WI38 (cell line): ENCODE measurements around the gene PDE4C.

Experiments
- H3K4me3 ChIP-seq: 2 replicates; pipeline ENCODE4 v1.5.1; 2011; ENCODE audit warnings: low read depth, mild to moderate bottlenecking, control low read depth, low read length
- TF ChIP-seq, protein P1 (sequence below): IDR thresholded peaks from 2 replicates; pipeline ENCODE4 v1.5.1; 2012; ENCODE audit warnings: low read depth, mild to moderate bottlenecking, control low read depth, low read length

Gene PDE4C

DNA sequence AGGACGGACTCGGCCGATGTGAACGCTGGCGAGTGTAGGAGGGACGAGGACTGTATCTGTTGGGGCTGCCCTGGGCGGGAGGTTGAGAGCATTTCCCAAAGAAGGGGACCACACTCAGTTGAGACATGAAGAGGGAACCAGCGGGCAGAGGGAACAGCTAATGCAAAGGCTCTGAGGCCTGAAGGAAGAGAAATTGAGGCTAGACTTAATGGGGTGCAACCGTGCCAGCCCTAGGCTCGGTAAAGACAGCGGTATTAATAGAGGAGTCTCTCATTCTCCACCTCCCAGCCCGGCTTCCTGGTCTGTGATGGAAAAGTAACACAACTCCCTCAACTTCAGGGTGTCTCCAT, 32.1 kb downstream of the PDE4C start:
- TF ChIP-seq, protein P1, sequence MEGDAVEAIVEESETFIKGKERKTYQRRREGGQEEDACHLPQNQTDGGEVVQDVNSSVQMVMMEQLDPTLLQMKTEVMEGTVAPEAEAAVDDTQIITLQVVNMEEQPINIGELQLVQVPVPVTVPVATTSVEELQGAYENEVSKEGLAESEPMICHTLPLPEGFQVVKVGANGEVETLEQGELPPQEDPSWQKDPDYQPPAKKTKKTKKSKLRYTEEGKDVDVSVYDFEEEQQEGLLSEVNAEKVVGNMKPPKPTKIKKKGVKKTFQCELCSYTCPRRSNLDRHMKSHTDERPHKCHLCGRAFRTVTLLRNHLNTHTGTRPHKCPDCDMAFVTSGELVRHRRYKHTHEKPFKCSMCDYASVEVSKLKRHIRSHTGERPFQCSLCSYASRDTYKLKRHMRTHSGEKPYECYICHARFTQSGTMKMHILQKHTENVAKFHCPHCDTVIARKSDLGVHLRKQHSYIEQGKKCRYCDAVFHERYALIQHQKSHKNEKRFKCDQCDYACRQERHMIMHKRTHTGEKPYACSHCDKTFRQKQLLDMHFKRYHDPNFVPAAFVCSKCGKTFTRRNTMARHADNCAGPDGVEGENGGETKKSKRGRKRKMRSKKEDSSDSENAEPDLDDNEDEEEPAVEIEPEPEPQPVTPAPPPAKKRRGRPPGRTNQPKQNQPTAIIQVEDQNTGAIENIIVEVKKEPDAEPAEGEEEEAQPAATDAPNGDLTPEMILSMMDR = no peak
- H3K4me3 ChIP-seq = peak overlapping the region; percentile 79

- TF ChIP-seq, protein P1 = no peak
- peak overlapping the region; percentile 79 for H3K4me3 ChIP-seq
Observed at GRCh38 chr19:18193388-18194180, 32.7 kb downstream of the PDE4C start.

GRCh38 chr19:18192673-18193387, 33.4 kb downstream of the PDE4C start, which contains the start of gene MPV17L2:
MPV17L2 (plus strand) TSS chr19:18193218; CDS start chr19:18193282, 64 bp downstream.
- TF ChIP-seq, protein P1 = no peak

DNA sequence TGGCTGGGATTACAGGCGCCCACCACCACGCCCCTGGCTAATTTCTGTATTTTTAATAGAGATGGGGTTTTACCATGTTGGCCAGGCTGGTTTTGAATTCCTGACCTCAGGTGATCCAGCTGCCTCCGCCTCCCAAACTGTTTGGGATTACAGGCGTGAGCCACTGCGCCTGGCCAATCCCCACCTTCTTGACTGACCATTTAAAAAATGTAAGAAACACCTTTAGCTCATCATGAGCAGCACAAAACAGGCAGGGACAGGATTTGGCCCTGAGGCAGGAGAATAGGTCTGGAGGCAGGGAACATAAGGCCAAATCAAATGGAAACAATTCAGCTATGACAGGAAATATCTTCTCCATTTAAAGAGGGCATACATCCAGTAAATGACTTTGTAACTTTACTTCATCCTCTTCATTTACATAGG, 34.6 kb downstream of the PDE4C start:
- TF ChIP-seq, protein P1 = no peak
- peak overlapping the region; percentile 60 for H3K4me3 ChIP-seq

More at GRCh38 chr19:18192673-18193387, 33.4 kb downstream of the PDE4C start, which contains the start of gene MPV17L2:
- peak within 1 kb of the TSS; percentile 79 for H3K4me3 ChIP-seq

DNA sequence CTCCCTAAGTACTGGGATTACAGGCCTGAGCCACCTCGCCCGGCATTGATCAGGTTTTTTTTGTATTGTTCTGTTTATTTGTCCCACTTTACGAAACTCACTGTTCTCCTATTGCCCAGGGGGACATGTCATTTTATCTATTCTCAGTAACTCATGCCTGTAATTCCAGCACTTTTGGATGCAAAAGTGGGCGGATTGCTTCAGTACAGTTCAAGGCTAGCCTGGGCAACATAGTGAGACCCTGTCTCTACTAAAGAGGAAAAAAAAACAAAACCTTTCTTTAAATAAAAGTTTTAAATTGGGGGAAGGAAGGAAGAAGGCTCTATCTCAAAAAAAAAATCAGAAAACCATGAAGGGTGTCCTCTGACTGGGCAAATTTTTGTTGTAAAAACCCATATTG, 36.0 kb downstream of the PDE4C start:
- TF ChIP-seq, protein P1 = no peak
- no peak overlapping the region for H3K4me3 ChIP-seq

- TF ChIP-seq, protein P1 = no peak
- no peak overlapping the region for H3K4me3 ChIP-seq
Observed at GRCh38 chr19:18185538-18185937, 40.7 kb downstream of the PDE4C start.

GRCh38 chr19:18183529-18183928, 42.7 kb downstream of the PDE4C start:
- TF ChIP-seq, protein P1 = no peak
- H3K4me3 ChIP-seq = no peak overlapping the region
